NCI-H2196 treated with DMSO at 0.1 percent for 48 hours (cell line): ENCODE measurements around the gene CMTM3.
"Not testable (repeated sequence)": the region's sequence is repeated elsewhere in the genome, so short reads cannot be mapped to it uniquely, and the experiment has no call there.

Experiments
- DNase-seq: peaks from one replicate; lab custom pipeline; 2025; ENCODE audit not compliant: unreplicated experiment; lab: John Stamatoyannopoulos, UW

The CMTM3 gene

GRCh38 chr16:66581246-66581952 lies 23.1 kb upstream of the CMTM3 start:
- no peak for DNase-seq

- no peak for DNase-seq
Measured at GRCh38 chr16:66585481-66586239, 18.8 kb upstream of the CMTM3 start.

- DNase-seq, result no peak
Measured at GRCh38 chr16:66587881-66588600, 16.5 kb upstream of the CMTM3 start.

GRCh38 chr16:66588981-66589713 lies 15.4 kb upstream of the CMTM3 start:
- DNase-seq, result no peak

DNA sequence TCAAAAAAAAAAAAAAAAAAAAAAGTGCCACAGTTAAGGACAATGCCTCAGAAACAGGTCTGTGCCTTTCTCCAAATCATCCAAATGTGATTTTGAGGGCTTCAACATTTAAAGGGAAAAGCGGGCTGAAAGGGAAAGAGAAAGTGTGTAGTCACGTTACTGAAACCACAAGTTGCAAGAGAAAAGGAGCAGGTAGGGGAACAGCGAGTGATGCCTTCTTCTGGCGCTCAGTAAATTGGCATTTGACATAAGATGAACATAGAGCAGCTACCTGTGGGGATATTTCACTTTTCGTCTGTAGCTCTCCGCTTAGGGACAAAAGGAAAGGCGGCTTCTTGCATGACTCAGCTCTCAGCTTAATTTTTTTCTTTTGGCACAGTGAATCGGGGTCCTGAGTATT lies 14.2 kb upstream of the CMTM3 start:
- DNase-seq, result no peak

DNA sequence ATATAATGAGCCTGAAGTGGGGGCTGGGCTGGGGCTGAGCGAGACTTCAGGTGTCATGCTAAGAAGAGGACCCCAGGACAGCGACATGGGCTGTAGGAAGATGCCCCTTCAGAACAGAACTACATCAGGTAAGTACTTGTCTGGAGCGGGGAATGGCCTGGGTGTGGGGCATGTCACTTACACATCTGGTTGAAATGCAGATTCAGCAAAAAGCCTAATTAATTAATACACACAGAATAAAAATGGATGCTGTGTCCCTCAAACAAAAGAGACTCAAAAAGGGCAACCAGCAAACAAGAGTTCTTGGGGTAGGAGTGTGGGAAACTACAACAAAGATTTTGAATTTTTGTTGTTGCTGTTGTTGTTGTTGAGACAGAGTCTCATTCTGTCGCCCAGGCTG lies 13.5 kb upstream of the CMTM3 start:
- no peak for DNase-seq

DNA sequence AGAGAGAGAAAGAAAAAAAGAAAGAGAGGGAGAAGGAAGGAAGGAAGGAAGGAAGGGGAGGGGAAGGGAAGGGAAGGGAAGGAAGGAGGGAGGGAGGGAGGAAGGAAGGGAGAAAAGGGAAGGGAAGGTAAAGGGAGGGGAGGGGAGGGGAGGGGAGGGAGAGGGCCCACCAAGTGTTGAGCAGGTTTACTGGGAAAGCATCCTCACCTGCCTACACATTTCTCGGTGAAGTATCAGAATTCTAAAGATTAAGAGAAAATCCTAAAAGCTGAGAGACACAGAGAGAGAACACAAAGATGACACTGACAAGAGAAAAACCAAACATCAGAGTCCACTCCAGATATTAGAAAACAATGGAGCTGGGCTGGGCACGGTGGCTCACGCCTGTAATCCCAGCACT lies 12.3 kb upstream of the CMTM3 start:
- DNase-seq, result no peak

GRCh38 chr16:66592814-66593213 lies 11.7 kb upstream of the CMTM3 start:
- DNase-seq, result no peak

DNA sequence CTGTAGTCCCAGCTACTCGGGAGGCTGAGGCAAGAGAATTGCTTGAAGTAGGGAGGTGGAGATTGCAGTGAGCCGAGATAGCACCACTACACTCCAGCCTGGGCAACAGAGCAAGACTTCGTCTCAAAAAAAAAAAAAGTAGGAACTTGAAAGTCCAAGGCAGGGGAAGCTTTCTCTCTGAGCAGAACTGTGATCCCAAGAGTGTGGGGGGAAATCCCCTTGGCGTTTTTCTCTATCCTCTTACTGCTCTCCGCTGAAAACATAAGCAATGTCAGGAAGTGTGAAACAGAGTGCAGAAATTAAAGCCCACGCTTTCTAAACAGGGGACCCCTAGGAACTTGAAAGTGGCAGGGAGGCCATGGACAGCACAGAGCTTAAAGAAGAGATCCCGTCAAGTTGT lies 9.8 kb upstream of the CMTM3 start:
- no peak for DNase-seq

- not testable (repeated sequence) for DNase-seq
Measured at GRCh38 chr16:66596559-66596958, 7.9 kb upstream of the CMTM3 start.

DNA sequence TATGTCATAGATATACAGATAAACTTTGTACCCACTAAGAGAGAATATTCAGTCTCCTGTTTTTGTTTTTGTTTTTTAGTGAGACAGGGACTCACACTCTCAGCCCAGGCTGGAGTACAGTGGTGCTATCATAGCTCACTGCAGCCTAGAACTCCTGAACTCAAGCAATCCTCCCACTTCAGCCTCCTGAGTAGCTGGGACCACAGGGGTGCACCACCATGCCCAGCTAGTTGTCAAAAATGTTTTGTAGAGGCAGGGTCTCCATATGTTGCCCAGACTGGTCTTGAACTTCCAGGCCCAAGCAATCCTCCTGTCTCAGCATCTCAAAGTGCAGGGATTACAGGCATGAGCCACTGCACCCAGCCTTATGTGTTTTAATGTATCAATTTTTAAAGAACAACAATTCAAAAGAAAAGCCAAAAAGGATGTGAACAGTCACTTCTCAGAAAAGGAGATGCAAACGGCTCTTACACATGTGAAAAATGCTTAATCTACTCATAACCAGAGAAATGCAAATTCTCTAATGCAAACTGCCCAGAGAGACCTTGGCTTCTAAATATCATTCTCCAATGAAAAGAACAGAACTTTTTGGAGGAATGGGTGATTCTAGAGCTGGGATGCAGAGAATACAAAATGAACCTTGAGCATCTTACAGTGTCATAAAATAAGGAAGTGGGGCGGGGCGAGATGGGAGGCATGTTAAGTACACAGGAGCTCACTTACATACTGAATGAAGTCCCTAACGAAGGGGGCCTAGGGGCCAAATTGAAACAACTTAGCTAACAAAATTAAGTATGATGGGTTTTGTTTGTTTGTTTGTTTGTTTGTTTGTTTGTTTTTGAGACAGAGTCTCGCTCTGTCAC lies 7.3 kb upstream of the CMTM3 start:
- DNase-seq, result no peak

DNA sequence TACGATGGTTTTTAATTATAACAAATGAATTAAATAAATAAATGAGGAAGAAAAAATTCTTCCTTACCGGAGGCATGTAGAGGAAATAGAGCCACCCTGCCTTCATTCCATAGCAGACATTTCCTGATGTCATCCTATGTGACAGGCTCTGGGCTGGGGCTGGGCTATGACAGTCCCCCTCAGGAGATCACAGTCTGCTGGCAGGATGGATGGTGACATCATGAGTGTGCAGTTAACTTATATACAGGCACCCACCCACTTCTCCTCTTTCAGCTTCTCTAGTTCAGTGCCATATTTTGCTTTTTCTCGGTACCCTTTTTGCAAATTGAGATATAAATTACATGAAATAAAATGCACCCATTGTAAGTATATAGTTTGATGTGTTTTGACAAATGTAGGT lies 6.4 kb upstream of the CMTM3 start:
- no peak for DNase-seq

DNA sequence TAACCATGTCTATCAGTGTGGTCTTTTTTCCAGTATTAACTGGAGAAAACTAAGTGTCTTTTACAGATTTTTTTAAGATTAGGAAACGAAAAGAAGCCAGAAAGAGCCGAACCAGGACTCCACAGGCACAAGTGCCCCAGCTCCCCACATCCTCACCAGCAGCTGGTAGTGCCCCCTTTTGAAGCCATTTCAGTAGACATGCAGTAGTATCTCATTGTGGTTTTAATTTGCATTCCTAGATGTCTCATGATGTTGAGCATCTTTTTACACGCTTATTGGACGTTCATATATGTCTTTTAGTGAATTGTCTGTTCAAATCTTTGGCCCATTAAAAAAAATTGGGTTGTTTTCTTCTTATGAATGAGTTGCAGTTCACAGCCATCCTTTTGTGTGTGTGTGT lies 4.8 kb upstream of the CMTM3 start:
- no peak for DNase-seq

DNA sequence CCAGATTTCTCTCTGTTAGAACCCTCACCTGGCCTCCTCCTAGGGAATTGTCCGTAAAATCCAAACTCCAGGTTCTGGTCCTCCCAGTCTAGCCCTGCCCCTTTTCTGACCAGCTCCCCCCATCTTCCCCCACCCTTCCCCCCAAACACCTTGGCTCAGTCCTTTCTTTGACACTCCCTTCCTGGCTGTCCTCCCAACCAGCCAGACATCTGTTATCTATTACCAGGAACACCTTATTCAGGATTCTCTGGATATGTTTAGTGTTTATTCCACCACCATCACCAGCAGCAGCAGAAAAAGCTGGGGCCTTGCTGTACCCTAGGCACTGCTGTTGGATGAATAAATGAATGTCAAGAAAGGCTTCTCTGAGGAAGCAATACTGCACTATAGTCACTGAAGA lies 4.0 kb upstream of the CMTM3 start:
- no peak for DNase-seq

DNA sequence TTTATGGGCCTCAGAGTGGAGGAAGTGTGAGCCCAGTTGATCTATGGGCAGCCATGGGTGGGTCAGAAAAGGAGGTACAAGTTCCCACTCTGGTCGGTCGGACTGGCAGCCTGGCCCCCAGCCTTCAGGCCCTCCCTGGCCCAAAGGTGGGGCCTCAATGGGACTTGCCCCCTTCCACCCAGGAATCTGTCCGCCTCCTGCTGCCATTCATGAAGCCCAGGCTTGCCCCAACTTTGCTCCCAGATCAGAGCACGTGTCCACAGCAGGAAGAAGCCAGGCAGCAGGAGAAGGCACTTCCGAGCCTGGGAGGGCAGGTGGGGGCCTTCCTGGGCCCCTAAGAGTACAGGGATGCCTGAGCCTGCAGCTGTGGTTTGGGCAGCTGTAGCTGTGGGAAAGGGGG lies 3.0 kb upstream of the CMTM3 start:
- DNase-seq, result no peak

DNA sequence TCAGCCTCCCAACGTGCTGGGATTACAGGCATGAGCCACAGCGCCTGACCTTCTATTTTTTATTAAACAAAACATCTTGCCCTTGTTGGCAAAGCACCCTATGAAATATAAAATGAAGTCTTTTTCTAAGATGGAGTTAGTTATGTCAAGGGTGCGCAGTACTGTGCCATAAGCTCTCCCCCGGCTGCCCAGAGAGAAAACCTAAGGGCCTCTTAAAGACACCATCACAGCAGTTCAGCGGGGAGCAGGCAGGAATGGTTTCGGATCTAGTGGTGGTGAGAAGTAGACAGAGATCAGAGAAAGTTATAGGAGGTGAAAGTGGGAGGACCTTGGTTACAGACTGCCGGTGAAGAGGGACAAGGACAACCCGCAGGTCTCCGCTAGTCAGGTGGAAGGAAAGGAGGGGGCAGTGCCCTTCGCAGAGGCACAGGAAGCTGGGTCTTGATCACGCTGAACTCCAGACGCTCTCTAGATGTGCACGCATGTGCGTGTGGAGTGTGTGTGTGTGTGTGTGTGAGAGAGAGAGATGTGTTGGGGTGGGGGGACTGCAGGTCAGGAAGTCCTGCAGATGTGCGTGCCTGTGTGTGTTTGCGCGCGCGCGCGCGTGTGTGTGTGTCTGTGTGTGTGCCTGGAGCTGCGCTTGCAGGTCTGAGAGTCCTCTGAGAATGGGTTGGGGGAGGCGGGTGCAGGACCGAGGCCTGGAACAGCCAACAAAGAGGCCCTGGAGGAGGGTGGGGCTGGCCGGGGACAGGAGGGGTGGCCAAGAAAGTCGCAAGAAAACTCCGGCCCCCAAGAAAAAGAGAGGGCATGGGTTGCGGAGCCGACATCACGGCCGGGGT lies 748 bp upstream of the CMTM3 start:
- no peak for DNase-seq

GRCh38 chr16:66605177-66605978 lies 874 bp downstream of the CMTM3 start:
- DNase-seq, result no peak

- no peak for DNase-seq
Measured at GRCh38 chr16:66605979-66606751, 1.7 kb downstream of the CMTM3 start.
